GM08714 (cell line): Measurements from ENCODE around the gene MIPEP.
A peak's percentile ranks its signal among the peaks of the same experiment; 100 is the strongest.

ENCODE experiments used
- H3K4me3 ChIP-seq: fragments of 200-500 bp; sonication (Bioruptor generic); 2 replicates; pipeline ENCODE4 v1.5.1; 2014; ENCODE audit warnings: mild to moderate bottlenecking, low read length, inconsistent platforms
- ZNF274 ChIP-seq: IDR thresholded peaks from 2 replicates; pipeline ENCODE4 v1.6.1; 2012; ENCODE audit warnings: mild to moderate bottlenecking, low read depth, low read length

MIPEP gene

DNA sequence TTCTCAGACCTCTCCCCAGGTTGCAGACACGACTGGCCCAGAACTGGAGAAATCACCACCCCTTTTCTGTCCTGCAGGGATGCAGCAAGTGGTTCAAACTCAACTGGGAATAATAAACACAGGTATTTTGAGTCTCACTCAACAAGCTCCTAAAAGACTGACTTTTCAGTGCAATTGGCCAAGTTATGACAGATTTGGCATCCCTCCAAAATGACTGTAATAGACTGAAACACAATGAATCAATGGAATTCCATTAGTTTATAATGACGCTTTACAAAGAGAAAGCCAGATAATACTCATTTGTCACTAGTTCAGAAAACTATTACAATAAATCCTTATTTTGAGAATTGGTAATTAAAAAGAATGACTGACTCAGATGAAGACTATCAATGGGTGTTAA, 38.1 kb downstream of the MIPEP start:
- no peak overlapping the region for H3K4me3 ChIP-seq
- no peak for TF ChIP-seq ZNF274

DNA sequence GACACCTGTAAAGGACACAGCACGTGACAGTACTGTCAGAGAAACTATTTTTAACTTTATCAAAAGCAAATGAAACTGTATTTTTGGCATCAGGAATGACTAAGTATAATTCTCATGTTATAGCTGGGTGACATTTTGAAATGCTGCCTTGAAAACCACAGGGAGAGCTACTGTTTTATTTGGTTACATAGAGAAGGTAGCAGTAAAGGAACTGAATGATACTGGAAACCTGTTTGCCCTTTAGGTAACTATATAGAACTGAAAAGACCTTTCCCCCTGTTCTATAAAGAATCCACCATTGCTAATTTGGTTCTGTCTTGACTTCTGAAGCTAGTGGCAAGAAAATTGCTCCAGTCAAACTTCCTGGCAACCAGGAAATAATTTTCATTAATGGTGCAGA, 39.1 kb downstream of the MIPEP start:
- H3K4me3 ChIP-seq = no peak overlapping the region
- TF ChIP-seq ZNF274 = no peak

DNA sequence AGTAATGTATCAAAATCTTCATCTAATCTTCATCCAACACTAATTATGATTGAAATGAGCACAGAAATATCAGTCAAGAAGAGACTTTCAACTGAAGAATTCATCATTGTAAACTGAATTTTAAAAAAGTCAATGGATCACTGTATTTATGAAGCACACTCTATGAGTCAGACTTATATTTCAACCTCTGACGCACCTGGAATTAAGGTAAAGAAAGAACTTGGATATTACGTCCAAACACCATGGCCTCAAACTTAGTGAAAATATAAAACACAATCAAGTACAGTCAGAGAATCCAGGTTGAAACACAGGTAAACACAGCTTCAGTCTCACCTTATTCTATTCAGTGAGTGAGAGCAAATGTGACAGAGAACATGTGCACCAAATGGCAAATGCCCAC, 39.5 kb downstream of the MIPEP start:
- no peak for TF ChIP-seq ZNF274
- H3K4me3 ChIP-seq = no peak overlapping the region

DNA sequence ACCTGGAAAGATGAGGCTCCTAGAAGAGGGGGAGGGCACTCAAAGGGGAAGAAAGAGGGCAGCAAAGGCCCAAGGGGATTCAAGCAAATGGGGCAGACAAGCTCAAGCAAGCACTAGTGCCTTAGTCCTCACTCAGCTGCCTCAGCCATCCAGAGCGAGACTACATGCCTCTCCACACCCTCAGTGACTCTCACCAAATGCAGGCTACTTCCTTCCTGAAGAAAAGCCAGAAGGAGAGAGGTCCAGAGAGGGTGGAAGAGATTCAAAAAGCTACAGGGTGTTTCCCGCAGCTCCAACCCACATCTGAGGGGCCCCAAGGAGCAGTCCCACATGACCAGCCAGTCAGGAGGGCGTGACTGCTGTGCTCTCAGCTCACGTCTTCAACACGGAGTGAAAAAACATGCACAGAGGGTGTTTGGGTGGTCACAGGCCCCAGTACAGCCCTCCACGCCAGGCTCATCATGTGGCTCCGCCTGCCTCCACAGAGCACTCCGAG, 40.5 kb downstream of the MIPEP start:
- no peak overlapping the region; the same call in 1 of the 2 replicates for H3K4me3 ChIP-seq
- no peak for TF ChIP-seq ZNF274

DNA sequence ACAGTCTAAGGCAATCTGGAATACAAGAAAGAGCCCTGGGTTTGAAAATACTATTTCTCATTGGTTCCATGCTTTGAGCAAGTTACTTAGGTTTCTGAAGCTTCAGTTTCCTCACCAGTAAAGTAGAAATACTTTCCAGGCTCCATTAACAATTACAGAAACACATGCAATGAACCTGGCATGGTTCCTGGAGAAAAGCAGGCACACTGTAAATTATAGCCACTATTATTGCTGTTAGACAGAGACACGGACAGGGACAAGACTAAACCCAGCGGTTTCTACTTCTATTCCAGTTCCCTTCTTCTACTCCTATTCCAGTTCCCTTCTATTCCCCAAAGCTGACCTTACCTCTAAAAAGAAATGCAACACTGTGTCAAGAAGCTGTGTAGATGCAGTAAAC, 41.2 kb downstream of the MIPEP start:
- no peak overlapping the region; the same call in 1 of the 2 replicates for H3K4me3 ChIP-seq
- TF ChIP-seq ZNF274 = no peak

DNA sequence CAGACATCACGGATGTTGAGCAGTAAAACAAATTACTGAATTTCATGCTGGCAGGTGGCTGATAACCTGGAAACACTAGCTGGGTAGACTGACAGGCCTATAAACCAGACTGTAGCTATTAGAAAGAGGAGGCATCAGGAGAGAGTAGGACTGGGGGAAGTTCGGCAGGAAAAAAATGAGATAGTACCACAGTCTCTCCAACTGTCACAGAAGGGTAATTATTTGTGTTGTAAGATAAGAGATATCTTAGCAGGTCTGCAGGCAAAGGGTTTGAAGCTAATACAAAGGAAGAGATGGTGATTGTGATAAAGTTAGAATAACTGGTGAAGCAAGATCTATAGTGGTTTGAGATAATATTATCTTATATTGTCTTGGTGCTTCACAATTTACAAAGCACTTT, 41.7 kb downstream of the MIPEP start:
- H3K4me3 ChIP-seq = no peak overlapping the region; the same call in 1 of the 2 replicates
- no peak for TF ChIP-seq ZNF274

DNA sequence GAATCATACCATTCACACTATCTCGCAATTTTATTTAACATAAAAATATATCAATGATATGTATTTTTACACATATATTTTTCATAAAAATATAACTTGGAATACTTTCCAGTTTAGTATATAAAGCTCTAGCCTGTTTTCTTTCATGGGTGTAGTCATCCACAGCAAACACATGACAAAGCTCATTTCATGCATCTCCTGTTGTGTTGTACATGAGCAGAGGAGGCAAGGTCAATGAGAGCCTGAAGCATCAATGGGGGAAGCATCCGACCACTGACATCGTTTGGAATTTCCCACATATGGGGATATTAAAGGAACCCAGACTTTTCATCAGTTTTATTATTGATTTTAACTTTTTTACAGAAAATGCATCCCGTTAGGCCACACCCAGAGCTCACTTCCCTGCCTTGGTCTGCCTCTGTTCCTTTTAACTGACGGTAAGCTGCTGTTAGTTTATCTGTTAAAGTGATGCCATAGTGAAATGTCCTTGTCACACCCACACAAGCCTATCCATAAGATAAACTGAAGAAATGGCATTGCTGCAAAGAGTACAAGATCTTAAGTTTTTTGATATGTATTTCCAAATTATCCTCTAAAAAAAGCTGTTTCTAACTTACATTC, 44.0 kb downstream of the MIPEP start:
- TF ChIP-seq ZNF274 = no peak
- H3K4me3 ChIP-seq = no peak overlapping the region

DNA sequence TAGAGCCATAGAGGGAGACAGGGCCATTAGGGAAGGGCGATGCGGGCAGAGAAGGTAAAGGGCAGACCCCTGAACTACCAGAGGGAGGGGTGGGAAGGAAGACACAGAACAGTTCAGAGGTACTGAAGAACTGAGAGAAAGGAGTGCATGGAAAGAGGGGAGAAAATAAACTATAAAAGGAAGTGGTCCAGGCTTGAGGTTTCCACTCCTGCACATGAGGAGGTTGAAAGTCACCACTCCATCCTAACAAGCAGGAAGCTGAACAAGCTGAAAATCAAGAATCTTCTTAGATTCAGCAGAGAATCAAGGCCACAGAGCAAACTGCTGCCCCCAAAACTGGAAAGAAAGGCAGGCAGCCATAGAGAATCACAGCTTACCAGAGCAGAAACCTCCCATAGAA, 45.1 kb downstream of the MIPEP start:
- H3K4me3 ChIP-seq = no peak overlapping the region
- no peak for TF ChIP-seq ZNF274

DNA sequence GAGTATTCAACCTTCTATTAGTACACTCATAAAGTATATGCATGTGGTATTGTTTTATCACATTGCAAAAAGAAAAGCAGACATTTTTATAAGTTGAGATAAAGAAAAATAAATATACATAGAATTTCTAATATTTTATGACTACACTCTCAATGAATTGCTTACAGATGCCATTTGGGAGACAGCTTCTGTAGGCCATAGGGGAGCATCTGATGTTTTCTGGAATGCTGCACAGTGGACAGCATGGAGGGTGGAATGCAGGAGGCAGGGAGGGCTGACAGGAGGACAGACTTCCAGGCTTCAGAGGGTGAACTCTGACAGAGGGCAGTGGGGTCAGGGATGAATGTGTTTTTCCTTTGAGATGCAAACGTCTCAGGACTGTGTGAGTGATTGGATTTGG, 45.8 kb downstream of the MIPEP start:
- no peak for TF ChIP-seq ZNF274

DNA sequence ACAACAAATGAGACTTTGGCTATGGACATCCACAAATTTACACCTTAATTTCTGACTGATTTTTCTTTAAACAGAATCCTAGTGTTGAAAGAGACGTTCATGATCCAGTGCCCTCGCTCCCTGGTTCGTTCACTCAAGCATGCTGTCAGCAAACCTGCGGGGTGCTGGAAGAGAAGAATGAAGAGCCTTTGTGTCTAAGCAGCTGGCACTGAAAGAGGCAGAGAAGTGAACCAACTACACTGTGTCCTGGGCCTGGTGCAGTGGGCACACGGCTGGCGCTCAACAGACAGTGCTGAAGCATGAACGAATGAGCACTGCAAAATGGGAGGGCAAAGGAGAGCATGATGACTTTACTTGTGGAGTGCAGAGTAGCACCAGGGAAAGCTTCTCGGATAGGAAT, 46.8 kb downstream of the MIPEP start:
- TF ChIP-seq ZNF274 = no peak

More for the DNA sequence above, 45.8 kb downstream of the MIPEP start:
- H3K4me3 ChIP-seq = no peak overlapping the region

DNA sequence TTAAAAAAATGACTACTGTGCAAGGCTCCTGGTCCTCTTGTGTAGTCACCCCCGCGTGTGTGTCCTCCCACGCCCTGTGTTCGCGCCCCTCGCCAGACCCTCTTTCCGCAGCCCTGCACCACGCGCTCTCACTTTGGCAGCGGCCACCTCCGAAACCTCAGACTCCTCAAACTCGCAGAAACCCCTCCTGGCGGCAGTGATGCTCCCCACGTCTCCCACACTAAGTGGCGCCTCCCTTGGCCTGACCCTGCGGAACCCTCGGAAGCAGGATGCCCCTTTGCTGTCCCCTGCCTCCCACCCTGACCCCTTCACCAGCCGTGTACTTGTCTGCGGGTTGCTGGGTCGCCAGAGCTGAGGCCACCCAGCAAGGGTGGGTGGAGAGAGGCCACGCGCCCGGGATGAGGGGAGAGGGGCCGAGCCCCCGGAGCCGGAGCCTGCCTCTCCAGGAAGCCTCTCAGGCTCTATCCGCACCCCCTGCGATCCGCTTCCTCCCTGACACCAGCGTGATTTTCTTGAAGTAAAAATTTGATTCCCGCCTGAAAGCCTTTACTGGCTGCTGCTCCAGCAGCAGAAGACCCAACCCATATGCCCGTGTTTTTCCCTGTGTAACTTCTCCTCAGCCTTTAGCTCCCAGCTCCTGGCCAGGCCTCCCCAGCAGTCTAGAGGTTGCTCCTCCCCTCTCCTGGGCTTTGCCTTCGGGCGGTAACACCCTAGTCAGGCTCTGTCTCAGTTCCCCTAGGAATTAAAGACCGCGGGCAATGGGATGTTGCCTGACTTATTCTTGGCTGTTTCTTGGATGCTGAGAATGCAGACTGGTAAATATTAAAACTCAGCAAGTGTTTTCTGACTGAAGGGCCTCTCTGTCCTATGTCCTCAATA, 55.2 kb downstream of the MIPEP start:
- H3K4me3 ChIP-seq = no peak overlapping the region
- no peak for TF ChIP-seq ZNF274

More for the DNA sequence above, 46.8 kb downstream of the MIPEP start:
- no peak overlapping the region for H3K4me3 ChIP-seq

DNA sequence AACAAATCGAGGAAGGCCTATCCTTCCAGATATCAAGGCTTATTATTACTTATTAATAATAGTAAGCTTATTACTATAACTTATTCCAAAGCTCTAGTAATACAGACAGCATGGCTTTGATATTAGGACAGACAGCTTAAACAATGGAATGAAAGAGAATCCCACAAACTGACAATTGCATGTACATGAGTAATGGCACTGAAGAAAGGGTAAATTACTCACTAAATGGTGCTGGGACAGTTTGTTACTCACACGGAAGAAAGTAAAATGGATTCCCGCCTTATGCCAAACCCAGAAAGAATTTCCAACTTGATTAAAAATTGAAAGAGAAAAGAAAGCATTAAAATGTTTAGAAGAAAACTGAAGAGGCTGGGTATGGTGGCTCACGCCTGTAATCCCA, 60.3 kb downstream of the MIPEP start:
- no peak for TF ChIP-seq ZNF274

DNA sequence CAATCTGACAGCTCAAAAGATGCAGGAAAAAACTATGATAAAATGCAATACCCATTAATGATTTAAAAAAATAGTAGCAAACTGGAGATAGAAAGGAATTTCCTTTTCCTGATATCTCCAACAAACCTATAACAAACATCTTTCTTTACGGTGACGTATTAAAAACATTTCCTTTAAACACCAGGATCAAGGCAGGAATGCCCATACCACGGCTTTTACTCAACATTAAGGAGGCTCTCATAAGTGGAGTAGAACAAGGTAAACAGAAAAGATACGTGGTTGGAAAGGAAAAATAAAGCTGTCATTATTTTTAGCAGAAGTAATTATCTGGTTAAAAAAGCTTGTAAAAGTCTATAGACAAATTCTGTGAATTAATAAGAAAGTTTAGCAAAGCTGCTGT, 61.1 kb downstream of the MIPEP start:
- no peak for TF ChIP-seq ZNF274
- H3K4me3 ChIP-seq = no peak overlapping the region

More for the DNA sequence above, 60.3 kb downstream of the MIPEP start:
- H3K4me3 ChIP-seq = no peak overlapping the region

DNA sequence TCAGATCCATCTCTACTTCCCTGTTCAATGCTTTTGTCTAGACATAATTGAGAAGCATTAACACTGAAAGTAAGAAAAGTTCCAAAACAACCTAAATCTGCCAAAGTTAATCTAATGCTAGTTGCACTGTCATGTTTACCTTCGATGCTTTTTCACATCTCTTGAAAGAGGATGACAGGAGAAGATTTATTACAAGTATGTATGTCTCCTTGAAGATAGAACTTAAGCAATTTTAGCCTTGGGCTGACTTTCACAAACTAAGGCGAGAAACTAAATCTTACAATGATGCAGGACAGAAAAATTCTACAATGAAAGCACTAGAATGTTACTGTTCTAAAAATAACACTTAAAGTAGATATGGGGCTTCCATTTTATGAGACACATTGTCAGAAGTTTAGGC, 64.0 kb downstream of the MIPEP start:
- no peak for TF ChIP-seq ZNF274
- H3K4me3 ChIP-seq = no peak overlapping the region

DNA sequence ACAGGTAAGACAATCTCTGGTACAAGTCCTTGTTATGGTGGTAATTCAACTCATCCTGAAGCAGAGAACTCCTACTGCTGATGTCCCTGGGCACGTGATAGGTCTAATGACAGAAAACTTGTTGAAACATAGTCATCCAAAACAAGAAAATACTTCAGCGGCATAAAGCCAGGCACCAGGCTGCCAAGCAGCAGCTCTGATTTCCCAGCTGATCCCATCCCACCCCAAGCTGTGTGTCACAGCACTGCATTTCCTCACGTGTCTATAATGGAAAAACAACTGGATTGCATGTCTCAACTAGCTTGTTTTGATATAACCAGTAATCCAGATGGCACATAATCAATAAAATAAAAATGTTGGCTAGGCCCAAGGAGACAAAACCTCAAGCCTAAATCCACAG, 64.8 kb downstream of the MIPEP start:
- peak; percentile 84 for TF ChIP-seq ZNF274

More for the DNA sequence above, 64.8 kb downstream of the MIPEP start:
- no peak overlapping the region for H3K4me3 ChIP-seq
